GM12878 (cell line): ENCODE measurements around the gene SLC35F6. TPM values are rescaled to one million over a fixed set of nuclear protein-coding genes. Genes with fewer than 3 reads are reported as not detected.

Experiments
- ATAC-seq: fragments of 200-7000 bp; cut with Tn5 transposase; 3 replicates; pipeline ENCODE4 v1.9.1; 2020; ENCODE audit warnings: mild to moderate bottlenecking, moderate library complexity
- BruUV-seq: library from RNA; stranded (reverse); fragments of 400-500 nt; replicated peaks from 2 replicates; lab custom pipeline; 2021; lab: Mats Ljungman, UMichigan
- CTCF ChIA-PET: fragments of 300-600 bp; sonication (Branson Sonifier 250); formaldehyde crosslinking; extraction: SDS; loops from one replicate; lab custom pipeline; 2021; ENCODE audit warnings: inconsistent platforms; lab: Yijun Ruan, JAX
- POLR2A ChIA-PET: fragments of 350-600 bp; formaldehyde crosslinking; extraction: SDS; loops from one replicate; lab custom pipeline; 2021; ENCODE audit warnings: inconsistent platforms; lab: Charles Lee
- RAD21 ChIA-PET: fragments of 300-600 bp; sonication (Branson Sonifier 250); formaldehyde crosslinking; loops from one replicate; lab custom pipeline; 2023; ENCODE audit warnings: antibody characterized with exemption; ENCODE audit not compliant: unreplicated experiment; lab: Charles Lee
- SMC1A ChIA-PET: fragments of 300-600 bp; sonication (Branson Sonifier 250); formaldehyde crosslinking; loops from one replicate; lab custom pipeline; 2023; ENCODE audit not compliant: unreplicated experiment, uncharacterized antibody; lab: Charles Lee
- DNase-seq: peaks from one replicate; pipeline ENCODE4 v3.0.0-alpha.2; 2011; ENCODE audit warnings: low read depth, low spot score
- FAIRE-seq: peaks from 3 replicates; lab custom pipeline; 2011; peaks lifted over from hg19 to GRCh38; lab: Jason Lieb, UNC
- H2AFZ ChIP-seq: 2 replicates; pipeline ENCODE4 v1.6.0; 2011; ENCODE audit warnings: low read depth, low read length, control low read depth; ENCODE audit not compliant: control insufficient read depth
- H3K27ac ChIP-seq: 2 replicates; pipeline ENCODE4 v1.5.1; 2011; ENCODE audit warnings: control low read depth; ENCODE audit not compliant: control insufficient read depth, insufficient read depth
- H3K27me3 ChIP-seq, 2 experiments: replicated peaks in 1 of 2; 2 replicates each; pipeline versions ENCODE4 v1.6.0 to v1.6.1; 2011; ENCODE audit warnings: low read length in 1 of 2; ENCODE audit not compliant: control insufficient read depth in 2 of 2, insufficient read depth in 2 of 2
- H3K36me3 ChIP-seq, 2 experiments: 2 replicates each; pipeline ENCODE4 v1.5.1; 2011; ENCODE audit warnings: low read length in 1 of 2; ENCODE audit not compliant: control insufficient read depth in 2 of 2, insufficient read depth in 2 of 2
- H3K4me1 ChIP-seq: 2 replicates; pipeline ENCODE4 v1.6.1; 2011; ENCODE audit warnings: mild to moderate bottlenecking, low read length, moderate library complexity, mixed read lengths; ENCODE audit not compliant: control insufficient read depth, insufficient read depth
- H3K4me2 ChIP-seq: 2 replicates; pipeline ENCODE4 v1.6.0; 2011; ENCODE audit warnings: control low read depth; ENCODE audit not compliant: control insufficient read depth, insufficient read depth
- H3K4me3 ChIP-seq: fragments of 200-600 bp; sonication (generic); 2 replicates; pipeline ENCODE4 v1.5.1; 2016
- H3K79me2 ChIP-seq: 2 replicates; pipeline ENCODE4 v1.6.0; 2011; ENCODE audit warnings: low read length; ENCODE audit not compliant: control insufficient read depth, insufficient read depth
- H3K9ac ChIP-seq: 2 replicates; pipeline ENCODE4 v1.8.0; 2011; ENCODE audit warnings: low read length, control low read depth, mixed read lengths; ENCODE audit not compliant: control insufficient read depth, insufficient read depth
- H3K9me3 ChIP-seq: replicated peaks from 3 replicates; pipeline ENCODE4 v1.5.1; 2011; ENCODE audit warnings: mild to moderate bottlenecking, low read length; ENCODE audit not compliant: control insufficient read depth, insufficient read depth
- H4K20me1 ChIP-seq: 2 replicates; pipeline ENCODE4 v1.6.0; 2011; ENCODE audit not compliant: control insufficient read depth, insufficient read depth
- CBX5 ChIP-seq: sonication (generic); IDR thresholded peaks from 2 replicates; pipeline ENCODE4 v1.6.1; 2016; ENCODE audit warnings: low read depth, moderate library complexity, mild to moderate bottlenecking, inconsistent platforms
- HDGF ChIP-seq: fragments of 450-650 bp; IDR thresholded peaks from 2 replicates; pipeline ENCODE4 v1.6.1; 2016; ENCODE audit warnings: antibody characterized with exemption
- JUNB ChIP-seq: IDR thresholded peaks from 2 replicates; pipeline ENCODE4 v1.6.1; 2016; ENCODE audit warnings: antibody characterized with exemption, mild to moderate bottlenecking
- KAT2A ChIP-seq: conservative IDR thresholded peaks from 2 replicates; pipeline ENCODE4 v1.6.1; 2011; ENCODE audit warnings: low read depth, low read length; ENCODE audit not compliant: control insufficient read depth
- MTA3 ChIP-seq: IDR thresholded peaks from 2 replicates; pipeline ENCODE4 v1.6.1; 2012; ENCODE audit warnings: low read length, inconsistent platforms, borderline replicate concordance
- MYB ChIP-seq: fragments of 150-350 bp; IDR thresholded peaks from 2 replicates; pipeline ENCODE4 v1.6.1; 2014; ENCODE audit warnings: mild to moderate bottlenecking, low read depth, low read length, borderline replicate concordance
- NFYA ChIP-seq: IDR thresholded peaks from 2 replicates; pipeline ENCODE4 v1.6.1; 2011; ENCODE audit warnings: low read depth, mild to moderate bottlenecking, low read length, improper control_type of control experiment, borderline replicate concordance
- NR2F1 ChIP-seq: fragments of 450-650 bp; conservative IDR thresholded peaks from 2 replicates; pipeline ENCODE4 v1.6.1; 2017; ENCODE audit warnings: mild to moderate bottlenecking
- TCF12 ChIP-seq: IDR thresholded peaks from 2 replicates; pipeline ENCODE4 v1.6.1; 2011; ENCODE audit warnings: low read depth, mild to moderate bottlenecking, low read length
- WGBS: methylation state at CpG from one replicate; pipeline ENCODE4 v1.1.6; 2016; ENCODE audit warnings: low lambda C conversion rate; ENCODE audit not compliant: insufficient replicate concordance, insufficient coverage; ENCODE audit errors: missing lambda C conversion rate; 5-methylcytosine and 5-hydroxymethylcytosine counted together
- in situ Hi-C: fragments of 300-500 bp; cut with MboI; formaldehyde crosslinking; loops from 9 replicates; pipeline ENCODE4 v1.14.3; 2018; ENCODE audit warnings: mixed read lengths
- intact Hi-C: fragments of 100-400 bp; cut with micrococcal nuclease; formaldehyde crosslinking; loops from one replicate; pipeline ENCODE4 v1.14.2; 2022; ENCODE audit not compliant: unreplicated experiment
- polyA plus RNA-seq, 11 experiments: library from polyadenylated mRNA; depleted of rRNA in 4 of 11; unstranded in 6 of 11; stranded (reverse) in 5 of 11; fragments of >200 nt; fragmentation: Nextera tagmentation in 4 of 11; fragmentation: Illumina TruSeq in 1 of 11; extraction: Ambion mirVana in 4 of 11; extraction: Trizol in 1 of 11; gene quantifications; 1 replicate in 1 of 11; 2 replicates in 10 of 11; pipeline versions ENCODE4 v1.2.1 to v1.2.3, GENCODE V29; 2011 to 2016; ENCODE audit warnings: inconsistent platforms in 2 of 11, missing spikeins in 2 of 11, low read depth in 1 of 11
- total RNA-seq, 4 experiments: library from RNA; depleted of rRNA in 3 of 4; stranded (reverse); fragments of >200 nt in 3 of 4; fragmentation: Illumina TruSeq in 1 of 4; extraction: Trizol in 1 of 4; gene quantifications; 2 replicates each; pipeline versions ENCODE4 v1.2.1 to v1.2.3, GENCODE V29; 2013 to 2021
- TF ChIP-seq, protein P1 (sequence below): fragments of 450-650 bp; formaldehyde crosslinking; IDR thresholded peaks from 2 replicates; pipeline ENCODE4 v1.4.0; 2020; ENCODE audit warnings: mild to moderate bottlenecking, moderate library complexity
- TF ChIP-seq, protein P2 (sequence below): IDR thresholded peaks from 2 replicates; pipeline ENCODE4 v1.6.1; 2012; ENCODE audit warnings: low read depth, low read length, improper control_type of control experiment

Gene SLC35F6
- total and polyA plus RNA-seq, 10 of the 15 experiments (the other 5 are each of a cell fraction or from before 2014, with no cell fraction given): 4.0 to 10.5 (median 8.0) TPM

DNA sequence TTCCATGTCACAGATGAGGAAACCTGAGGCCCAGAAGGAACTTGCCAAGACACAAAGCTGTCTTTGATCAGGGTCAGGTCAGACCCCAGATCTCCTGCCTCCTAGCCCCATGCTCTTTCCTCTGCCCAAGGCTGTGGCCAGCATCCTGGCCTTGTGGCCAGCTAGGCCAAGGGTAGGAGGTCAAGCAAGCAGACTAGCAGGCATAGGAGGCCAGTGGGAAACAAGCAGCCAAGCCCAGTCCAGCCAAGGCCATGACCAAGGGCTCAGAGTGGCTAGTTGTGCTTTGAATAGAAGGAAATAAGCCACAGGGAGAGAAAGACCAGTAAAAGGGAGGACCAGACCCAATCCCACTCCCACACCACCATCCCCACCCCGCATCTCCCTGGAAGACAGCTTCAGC is 41.2 kb upstream of the SLC35F6 start (continued):
- TF ChIP-seq, protein P1, sequence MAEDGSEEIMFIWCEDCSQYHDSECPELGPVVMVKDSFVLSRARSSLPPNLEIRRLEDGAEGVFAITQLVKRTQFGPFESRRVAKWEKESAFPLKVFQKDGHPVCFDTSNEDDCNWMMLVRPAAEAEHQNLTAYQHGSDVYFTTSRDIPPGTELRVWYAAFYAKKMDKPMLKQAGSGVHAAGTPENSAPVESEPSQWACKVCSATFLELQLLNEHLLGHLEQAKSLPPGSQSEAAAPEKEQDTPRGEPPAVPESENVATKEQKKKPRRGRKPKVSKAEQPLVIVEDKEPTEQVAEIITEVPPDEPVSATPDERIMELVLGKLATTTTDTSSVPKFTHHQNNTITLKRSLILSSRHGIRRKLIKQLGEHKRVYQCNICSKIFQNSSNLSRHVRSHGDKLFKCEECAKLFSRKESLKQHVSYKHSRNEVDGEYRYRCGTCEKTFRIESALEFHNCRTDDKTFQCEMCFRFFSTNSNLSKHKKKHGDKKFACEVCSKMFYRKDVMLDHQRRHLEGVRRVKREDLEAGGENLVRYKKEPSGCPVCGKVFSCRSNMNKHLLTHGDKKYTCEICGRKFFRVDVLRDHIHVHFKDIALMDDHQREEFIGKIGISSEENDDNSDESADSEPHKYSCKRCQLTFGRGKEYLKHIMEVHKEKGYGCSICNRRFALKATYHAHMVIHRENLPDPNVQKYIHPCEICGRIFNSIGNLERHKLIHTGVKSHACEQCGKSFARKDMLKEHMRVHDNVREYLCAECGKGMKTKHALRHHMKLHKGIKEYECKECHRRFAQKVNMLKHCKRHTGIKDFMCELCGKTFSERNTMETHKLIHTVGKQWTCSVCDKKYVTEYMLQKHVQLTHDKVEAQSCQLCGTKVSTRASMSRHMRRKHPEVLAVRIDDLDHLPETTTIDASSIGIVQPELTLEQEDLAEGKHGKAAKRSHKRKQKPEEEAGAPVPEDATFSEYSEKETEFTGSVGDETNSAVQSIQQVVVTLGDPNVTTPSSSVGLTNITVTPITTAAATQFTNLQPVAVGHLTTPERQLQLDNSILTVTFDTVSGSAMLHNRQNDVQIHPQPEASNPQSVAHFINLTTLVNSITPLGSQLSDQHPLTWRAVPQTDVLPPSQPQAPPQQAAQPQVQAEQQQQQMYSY (CRISPR knock-in tag): no peak
- no peak for TF ChIP-seq TCF12
- TF ChIP-seq JUNB: no peak

- no peaks in the 10 kb centered on the region for H3K79me2 ChIP-seq
- BruUV-seq: no TSS peak
- no peak for FAIRE-seq
- RAD21 ChIA-PET: no interaction called here
- no peak overlapping the region for H3K9ac ChIP-seq
- no peak overlapping the region for H3K4me3 ChIP-seq
- SMC1A ChIA-PET: no interaction called here
- WGBS: 16% methylated on average over 3 of the region's 3 CpGs
- H3K4me2 ChIP-seq: no peak overlapping the region
- no peak overlapping the region for H2AFZ ChIP-seq
- H3K36me3 ChIP-seq: no peaks in the 10 kb centered on the region
- POLR2A ChIA-PET: no interaction called here
- H3K9me3 ChIP-seq: no peaks in the 10 kb centered on the region
- H3K27ac ChIP-seq: no peak overlapping the region
- H3K4me1 ChIP-seq: no peaks in the 10 kb centered on the region
- DNase-seq: no peak
- H4K20me1 ChIP-seq: no peaks in the 10 kb centered on the region
- no peaks in the 10 kb centered on the region for H3K27me3 ChIP-seq
- intact Hi-C loops: no loop called here
- CTCF ChIA-PET: interaction anchor here (1.1 kb wide), 1 partner anchor 146 kb away, joined by 3 read pairs; no protein-coding TSS in a partner anchor
- no peak for TF ChIP-seq MYB
- TF ChIP-seq NFYA: no peak
- TF ChIP-seq, protein P2, sequence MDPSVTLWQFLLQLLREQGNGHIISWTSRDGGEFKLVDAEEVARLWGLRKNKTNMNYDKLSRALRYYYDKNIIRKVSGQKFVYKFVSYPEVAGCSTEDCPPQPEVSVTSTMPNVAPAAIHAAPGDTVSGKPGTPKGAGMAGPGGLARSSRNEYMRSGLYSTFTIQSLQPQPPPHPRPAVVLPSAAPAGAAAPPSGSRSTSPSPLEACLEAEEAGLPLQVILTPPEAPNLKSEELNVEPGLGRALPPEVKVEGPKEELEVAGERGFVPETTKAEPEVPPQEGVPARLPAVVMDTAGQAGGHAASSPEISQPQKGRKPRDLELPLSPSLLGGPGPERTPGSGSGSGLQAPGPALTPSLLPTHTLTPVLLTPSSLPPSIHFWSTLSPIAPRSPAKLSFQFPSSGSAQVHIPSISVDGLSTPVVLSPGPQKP: no peak
- TF ChIP-seq MTA3: no peak
- TF ChIP-seq CBX5: no peak
- no peak for TF ChIP-seq NR2F1
- TF ChIP-seq KAT2A: no peak
- no peak for TF ChIP-seq HDGF
- TF ChIP-seq, all 136 proteins: peak for 0
- in situ Hi-C loops: no loop called here
- ATAC-seq: no peak
These were observed 40.6 kb upstream of the SLC35F6 start for GRCh38 chr2:26723475-26723874.
